NOMO-1 (cell line): ENCODE measurements around the gene UNC45A.

Source experiments
- DNase-seq, 2 experiments: peaks; one replicate each; lab custom pipeline; 2025; ENCODE audit not compliant: unreplicated experiment in 2 of 2; lab: John Stamatoyannopoulos, UW

Gene UNC45A, protein sequence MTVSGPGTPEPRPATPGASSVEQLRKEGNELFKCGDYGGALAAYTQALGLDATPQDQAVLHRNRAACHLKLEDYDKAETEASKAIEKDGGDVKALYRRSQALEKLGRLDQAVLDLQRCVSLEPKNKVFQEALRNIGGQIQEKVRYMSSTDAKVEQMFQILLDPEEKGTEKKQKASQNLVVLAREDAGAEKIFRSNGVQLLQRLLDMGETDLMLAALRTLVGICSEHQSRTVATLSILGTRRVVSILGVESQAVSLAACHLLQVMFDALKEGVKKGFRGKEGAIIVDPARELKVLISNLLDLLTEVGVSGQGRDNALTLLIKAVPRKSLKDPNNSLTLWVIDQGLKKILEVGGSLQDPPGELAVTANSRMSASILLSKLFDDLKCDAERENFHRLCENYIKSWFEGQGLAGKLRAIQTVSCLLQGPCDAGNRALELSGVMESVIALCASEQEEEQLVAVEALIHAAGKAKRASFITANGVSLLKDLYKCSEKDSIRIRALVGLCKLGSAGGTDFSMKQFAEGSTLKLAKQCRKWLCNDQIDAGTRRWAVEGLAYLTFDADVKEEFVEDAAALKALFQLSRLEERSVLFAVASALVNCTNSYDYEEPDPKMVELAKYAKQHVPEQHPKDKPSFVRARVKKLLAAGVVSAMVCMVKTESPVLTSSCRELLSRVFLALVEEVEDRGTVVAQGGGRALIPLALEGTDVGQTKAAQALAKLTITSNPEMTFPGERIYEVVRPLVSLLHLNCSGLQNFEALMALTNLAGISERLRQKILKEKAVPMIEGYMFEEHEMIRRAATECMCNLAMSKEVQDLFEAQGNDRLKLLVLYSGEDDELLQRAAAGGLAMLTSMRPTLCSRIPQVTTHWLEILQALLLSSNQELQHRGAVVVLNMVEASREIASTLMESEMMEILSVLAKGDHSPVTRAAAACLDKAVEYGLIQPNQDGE

DNA sequence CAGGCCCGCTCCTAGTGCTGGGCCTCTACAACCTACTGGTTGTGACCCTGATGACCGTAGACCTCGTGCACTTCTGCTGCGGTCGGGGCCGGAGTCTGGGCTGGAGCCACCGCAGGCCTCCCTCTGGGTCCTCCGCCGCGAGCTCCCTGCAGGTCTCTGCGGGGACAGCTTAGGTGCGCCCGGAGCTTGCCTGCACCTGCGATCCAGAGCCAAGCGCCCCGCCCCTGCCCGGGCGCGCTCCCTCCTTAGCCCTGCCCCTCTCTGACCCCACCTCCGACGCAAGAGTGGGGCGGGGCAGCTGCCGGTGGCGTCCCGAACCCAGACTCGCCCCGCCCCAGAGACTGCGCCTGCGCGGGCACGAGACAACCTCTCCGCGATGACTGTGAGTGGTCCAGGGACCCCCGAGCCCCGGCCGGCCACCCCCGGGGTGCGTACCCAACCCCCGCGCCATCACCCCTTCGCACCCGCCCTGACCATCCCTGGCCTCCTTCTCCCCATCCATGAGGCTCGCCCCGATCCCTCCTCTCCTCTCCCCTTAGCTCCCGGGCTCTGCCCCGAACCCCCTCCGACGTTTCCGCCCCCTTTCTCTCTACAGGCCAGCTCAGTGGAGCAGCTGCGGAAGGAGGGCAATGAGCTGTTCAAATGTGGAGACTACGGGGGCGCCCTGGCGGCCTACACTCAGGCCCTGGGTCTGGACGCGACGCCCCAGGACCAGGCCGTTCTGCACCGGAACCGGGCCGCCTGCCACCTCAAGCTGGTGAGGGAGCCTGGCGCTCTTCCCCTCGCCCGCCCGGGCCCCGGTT, at the start of gene UNC45A:
Gene UNC45A (plus strand): TSS at position 337 of the 803 bp plus-strand sequence. CDS start 40 bp downstream, at position 377.
- DNase-seq = peak; percentile 73 to 84

DNA sequence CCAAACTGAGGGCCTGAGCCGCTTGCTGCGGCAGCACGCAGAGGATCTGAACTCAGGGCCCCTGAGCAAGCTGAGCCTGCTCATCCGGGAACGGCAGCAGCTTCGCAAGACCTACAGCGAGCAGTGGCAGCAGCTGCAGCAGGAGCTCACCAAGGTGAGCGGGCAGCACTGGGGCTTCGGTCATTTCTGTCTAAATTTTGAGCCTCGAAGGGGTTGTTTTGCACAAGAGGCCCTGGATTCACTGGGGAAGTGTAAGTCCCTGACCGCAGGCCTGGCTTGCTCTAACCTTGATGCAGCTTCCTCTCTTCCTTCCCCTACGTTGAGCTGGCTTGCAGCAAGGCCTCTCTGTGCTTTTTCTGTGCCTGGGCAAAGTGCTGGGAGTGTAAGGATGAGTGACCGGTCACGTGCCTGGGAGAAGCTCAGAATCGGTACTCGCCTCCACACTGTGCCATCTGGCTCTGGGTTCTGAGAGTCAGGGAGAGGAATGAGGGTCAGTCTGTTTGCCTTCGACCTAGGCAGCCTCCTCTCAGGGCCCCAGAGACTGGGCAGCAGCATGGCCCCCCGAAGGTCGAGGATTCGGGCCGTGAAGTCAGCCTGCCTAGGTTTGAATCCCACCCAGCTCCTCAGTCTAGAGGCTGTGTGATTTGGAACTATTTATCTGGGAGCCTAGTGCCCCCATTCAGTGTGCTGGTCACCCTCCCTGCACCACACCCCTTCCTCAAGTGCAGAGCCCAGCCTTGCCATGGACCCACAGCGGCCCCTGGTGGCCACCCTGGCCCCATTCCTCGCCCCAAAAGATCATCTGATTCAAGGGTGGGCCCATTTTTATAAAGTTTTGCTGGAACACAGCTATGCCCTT, 49.4 kb upstream of the UNC45A start:
- DNase-seq = peak; percentile 84 to 85

DNA sequence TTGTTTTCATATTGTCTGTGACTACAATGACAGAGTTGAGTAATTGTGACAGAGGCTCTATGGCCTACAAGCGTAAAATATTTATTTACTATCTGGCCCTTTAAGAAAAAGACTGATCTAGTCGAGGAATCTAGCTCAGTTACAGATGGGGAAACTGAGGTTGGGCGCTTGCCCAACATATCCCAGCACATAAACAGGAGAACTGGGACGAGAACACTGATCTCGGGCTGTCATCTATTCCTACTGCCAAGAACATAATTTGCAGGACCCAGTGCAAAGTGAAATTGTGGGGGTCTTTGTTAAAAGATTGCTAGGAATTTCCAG, 48.8 kb upstream of the UNC45A start:
- DNase-seq = no peak

DNA sequence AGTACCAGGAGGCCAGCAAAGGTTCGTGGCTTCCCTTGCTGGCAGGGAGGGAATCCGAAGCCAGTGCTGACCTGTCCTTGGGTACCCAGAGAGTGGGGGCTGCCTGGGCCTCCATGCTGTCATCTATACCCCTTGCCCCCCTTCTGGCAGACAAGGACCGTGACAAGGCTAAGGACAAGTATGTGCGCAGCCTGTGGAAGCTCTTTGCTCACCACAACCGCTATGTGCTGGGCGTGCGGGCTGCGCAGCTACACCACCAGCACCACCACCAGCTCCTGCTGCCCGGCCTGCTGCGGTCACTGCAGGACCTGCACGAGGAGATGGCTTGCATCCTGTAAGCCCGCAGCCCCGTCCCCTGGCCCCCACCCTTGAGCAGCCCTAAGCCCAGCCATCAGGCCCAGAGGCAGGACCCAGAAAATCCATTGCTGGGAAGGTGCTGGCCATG, 48.0 kb upstream of the UNC45A start:
- no peak for DNase-seq

DNA sequence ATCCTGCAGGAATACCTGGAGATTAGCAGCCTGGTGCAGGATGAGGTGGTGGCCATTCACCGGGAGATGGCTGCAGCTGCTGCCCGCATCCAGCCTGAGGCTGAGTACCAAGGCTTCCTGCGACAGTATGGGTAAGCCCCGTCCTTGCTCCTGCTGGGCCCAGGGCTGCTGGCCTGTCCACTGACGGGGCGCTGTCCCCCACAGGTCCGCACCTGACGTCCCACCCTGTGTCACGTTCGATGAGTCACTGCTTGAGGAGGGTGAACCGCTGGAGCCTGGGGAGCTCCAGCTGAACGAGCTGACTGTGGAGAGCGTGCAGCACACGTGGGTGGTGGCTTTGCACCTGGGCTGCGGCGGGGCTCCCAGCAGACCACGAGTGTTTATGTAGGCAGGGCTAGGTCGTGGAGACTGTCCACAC, 45.8 kb upstream of the UNC45A start:
- DNase-seq = no peak

DNA sequence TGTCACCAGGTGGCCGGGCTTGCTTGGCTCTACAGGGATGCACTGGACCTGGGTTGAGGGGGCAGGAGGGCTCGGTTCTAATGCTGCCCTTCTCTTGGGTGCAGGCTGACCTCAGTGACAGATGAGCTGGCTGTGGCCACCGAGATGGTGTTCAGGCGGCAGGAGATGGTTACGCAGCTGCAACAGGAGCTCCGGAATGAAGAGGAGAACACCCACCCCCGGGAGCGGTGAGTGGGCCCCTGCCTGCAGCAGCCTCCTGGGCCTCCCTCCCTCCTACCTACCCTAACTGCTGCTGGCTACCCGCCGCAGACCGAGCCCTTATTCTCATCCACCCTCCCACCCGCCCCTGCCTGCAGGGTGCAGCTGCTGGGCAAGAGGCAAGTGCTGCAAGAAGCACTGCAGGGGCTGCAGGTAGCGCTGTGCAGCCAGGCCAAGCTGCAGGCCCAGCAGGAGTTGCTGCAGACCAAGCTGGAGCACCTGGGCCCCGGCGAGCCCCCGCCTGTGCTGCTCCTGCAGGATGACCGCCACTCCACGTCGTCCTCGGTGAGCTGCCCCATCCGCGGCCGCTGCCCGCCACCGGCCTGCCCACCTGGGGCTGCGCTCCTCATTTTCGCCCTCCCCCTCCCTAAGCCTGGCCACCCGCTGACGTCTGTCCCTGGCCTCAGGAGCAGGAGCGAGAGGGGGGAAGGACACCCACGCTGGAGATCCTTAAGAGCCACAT, 45.2 kb upstream of the UNC45A start:
- no peak for DNase-seq

DNA sequence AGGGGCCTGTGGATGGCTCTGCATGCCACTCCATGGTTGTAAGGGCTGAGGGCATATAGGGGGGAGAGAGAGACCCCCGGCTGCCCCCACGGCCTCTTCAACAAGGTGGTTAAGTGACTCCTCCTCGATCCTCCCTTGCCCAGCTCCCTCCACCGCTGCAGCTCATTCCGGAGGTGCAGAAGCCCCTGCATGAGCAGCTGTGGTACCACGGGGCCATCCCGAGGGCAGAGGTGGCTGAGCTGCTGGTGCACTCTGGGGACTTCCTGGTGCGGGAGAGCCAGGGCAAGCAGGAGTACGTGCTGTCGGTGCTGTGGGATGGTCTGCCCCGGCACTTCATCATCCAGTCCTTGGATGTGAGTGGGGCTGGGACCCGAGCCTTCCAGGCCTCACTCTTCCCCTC, 44.2 kb upstream of the UNC45A start:
- DNase-seq = no peak

DNA sequence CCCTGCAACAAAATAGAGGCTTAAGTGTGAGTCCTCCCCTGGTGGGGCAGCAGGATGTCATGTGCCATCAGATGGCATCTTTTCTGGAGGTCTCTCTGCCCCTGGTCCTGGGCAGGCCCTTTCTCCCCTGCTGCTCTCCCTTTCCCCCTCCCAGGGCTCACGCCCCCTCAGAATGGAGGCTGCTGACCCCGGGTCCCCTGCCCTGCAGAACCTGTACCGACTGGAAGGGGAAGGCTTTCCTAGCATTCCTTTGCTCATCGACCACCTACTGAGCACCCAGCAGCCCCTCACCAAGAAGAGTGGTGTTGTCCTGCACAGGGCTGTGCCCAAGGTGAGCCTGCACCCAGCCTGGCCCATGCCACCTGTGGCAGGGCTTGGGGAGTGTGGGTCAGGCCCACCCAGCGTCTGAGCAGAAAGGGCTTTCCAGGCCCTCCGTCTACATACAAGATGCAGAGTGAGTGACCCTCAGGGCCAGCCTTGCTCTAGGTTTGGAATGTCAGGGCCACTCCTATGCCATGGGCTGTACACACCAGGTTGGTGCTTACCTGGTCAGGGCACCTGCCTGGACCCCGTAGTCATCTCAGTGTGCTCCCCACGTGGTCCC, 43.6 kb upstream of the UNC45A start:
- DNase-seq = no peak

DNA sequence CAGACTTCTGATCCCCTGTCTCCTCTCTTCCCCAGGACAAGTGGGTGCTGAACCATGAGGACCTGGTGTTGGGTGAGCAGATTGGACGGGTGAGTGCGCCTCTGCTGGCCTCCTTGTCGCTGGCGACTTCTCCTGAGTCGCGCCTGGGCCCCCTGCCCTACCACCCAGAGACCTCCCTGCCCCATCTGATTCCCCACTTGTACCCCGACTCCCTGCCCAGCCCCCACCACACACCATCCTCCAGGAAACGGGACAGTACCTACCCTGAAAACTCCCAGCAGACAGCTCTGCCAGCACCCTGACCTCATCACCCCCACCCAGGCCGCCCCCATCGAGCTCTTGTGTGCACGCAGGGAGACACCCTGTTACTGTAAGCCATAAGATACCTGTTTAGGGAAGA, 43.1 kb upstream of the UNC45A start:
- DNase-seq = no peak

DNA sequence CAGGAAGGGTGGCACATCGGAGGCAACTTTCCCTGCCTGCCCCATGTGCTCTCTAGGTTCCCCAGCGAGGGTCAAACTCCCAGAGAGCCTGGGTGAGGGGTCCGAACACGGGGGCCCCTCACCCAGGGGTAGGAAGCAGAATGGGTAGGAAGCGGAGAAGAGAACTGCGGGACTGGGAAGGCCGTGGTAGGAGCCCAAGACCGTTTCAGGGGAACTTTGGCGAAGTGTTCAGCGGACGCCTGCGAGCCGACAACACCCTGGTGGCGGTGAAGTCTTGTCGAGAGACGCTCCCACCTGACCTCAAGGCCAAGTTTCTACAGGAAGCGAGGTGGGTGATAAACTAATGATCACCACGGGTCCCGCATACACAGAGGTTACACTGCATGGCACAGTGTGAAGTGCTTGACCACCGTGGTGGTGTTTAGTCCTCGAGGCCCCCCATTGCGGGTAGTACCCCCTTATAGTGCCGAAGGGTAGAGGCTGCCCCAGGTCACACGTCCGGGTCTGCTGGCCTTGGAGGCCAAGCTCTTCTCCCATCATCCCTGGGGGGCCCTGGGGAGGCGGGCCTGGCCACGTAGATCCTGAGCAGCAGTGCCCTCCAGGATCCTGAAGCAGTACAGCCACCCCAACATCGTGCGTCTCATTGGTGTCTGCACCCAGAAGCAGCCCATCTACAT, 42.4 kb upstream of the UNC45A start:
- DNase-seq = no peak

DNA sequence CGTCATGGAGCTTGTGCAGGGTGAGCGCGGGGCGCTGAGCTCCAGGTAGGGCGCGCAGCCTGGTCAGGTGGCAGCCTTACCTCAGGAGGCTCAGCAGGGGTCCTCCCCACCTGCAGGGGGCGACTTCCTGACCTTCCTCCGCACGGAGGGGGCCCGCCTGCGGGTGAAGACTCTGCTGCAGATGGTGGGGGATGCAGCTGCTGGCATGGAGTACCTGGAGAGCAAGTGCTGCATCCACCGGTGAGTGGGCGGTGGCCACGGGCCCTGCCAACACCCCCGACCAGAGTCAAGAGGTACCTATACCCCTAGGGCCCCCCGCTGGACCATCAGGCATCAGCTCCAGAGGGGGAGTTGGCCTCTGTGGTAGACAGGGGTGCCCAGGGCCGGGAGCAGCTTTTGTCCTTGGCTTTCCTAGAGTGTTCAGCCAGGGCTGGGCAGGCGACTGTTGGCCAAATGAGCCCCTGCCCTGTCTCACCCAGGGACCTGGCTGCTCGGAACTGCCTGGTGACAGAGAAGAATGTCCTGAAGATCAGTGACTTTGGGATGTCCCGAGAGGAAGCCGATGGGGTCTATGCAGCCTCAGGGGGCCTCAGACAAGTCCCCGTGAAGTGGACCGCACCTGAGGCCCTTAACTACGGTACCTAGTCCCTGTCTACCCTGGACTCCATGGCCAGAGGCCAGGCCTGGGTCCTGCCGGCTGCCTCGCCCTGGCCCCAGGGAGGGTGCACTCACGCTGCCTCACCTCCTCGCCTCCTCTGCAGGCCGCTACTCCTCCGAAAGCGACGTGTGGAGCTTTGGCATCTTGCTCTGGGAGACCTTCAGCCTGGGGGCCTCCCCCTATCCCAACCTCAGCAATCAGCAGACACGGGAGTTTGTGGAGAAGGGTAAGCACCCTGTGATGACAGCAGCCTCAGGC, 41.7 kb upstream of the UNC45A start:
- DNase-seq = no peak

DNA sequence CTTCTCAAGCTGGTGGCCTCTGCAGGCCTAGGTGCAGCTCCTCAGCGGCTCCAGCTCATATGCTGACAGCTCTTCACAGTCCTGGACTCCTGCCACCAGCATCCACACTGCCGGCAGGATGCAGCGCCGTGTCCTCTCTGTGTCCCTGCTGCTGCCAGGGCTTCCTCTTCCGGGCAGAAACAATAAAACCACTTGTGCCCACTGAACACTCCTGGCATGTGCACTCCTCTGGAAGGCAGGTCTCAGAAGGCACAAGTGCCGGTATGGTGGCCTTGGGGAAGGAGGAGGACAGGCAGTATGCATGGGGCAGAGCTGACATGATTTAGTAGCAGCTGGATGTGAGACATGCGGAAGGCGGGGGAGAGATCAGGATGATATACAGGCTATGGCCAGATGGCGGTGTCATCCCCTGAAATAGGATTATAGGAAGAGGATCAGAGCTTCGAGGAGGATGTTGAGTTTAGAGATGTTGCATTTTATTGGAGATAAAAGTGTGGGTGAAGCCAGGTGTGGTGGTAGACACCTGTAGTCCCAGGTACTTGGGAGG, 39.4 kb upstream of the UNC45A start:
- no peak for DNase-seq

DNA sequence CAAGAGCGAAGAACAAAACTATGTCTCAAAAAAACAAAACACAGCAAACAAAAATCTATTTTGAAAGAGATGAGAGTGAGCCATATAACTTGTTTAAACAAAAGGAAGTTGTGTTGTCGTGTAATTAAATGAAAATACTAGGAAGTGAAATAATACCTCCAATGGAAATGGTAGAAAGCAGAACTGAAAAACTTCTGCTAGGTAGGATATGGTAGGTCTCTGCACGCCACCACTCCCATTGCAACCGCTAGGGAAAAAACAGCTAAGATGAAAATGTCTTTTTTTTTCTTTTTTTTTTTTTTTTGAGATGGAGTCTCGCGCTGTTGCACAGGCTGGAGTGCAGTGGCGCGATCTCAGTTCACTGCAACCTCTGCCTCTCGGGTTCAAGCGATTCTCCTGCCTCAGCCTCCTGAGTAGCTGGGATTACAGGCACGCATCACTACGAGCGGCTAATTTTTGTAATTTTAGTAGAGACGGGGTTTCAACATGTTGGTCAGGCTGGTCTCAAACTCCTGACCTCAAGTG, 37.9 kb upstream of the UNC45A start:
- peak; percentile 59 to 95 for DNase-seq

DNA sequence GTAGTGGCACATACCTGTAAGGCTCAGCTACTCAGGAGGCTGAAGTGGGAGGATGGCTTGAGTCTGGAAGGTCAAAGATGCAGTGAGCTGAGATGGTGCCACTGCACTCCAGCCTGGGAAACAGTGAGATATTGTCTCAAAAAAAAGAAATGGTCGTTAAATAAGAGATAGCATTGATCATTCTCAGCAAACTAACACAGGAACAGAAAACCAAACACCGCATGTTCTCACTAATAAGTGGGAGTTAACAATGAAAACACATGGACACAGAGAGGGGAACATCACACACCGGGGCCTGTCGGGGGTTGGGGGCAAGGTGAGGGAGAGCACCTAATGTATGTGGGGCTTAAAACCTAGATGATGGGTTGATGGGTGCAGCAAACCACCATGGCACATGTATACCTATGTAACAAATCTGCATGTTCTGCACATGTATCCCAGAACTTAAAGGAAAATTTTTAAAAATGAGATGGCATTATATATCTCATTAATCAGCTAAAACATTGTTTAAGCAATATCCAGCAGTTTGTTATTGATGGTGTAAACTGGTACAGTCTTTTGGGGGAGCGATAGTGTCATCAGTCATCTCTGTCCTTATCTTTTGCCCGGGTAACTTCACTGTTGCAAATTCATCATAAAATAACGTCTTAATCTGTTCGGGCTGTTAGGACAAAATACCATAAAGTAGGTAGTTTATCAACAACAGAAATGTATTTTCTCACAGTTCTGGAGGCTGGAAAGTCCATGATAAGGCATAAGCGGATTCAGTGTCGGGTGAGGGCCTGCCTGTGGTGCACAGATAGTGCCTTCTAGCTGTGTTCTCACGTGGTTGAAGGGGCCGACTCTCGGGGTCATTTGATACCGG, 33.7 kb upstream of the UNC45A start:
- DNase-seq = no peak

DNA sequence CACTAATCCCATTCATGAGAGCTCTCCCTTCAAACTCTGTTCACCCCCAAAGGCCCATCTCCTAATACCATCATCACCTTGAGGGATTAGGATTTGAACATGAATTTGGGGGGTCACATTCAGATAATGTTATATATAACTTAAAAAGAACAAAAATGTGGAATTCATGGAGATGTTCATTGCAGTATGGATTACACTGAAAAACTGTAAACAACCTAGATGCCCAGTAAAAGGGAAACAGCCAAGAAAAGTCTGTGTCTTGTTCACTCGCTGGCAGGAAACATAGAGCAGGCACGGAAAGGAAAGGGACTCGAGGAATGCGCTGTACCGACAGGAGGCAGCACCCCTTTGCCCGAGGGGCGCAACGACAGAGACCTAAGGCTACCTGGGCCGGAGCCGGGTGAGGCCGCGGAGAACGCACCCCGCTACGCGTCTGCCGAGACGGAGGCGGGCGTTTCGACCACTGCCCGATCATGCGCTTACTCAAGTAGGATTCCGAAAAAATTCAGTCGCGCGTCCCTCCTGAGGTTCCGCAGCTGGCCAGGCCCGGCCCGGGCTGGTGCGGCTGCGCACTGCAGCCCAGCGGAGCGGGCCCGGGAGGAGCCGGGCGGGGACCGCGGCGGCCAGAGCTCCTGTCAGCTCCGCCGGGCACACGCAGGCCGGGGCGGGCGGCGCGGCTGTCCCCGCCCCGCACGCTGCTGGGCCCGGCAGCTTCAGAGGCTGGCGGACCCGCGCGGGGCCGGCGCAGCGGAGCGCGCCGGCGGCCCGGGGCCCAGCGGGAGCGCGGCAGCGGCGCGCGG, 32.8 kb upstream of the UNC45A start:
- peak; percentile 77 to 78 for DNase-seq
